Activated naive CD4-positive, alpha-beta T cell treated with anti-CD3 and anti-CD28 coated beads, Interleukin-2, amount 50 U/mL, for 72 hours (primary cell): ENCODE results near the gene PSMB8. TPM values are rescaled to one million over a fixed set of nuclear protein-coding genes. Genes with fewer than 3 reads are reported as not detected.
"Not testable (repeated sequence)": the region's sequence is repeated elsewhere in the genome, so short reads cannot be mapped to it uniquely, and the experiment has no call there.

Experiments
- ATAC-seq, 2 donors: fragments of 150-1000 bp; cut with Tn5 transposase; 2 replicates each; pipeline ENCODE4 v1.10.0; 2021; ENCODE audit warnings: mild to moderate bottlenecking in 2 of 2, moderate library complexity in 2 of 2
- DNase-seq, 2 donors: peaks; one replicate each; pipeline ENCODE4 v3.0.0; 2021 to 2022; ENCODE audit warnings: low spot score in 2 of 2
- H3K27ac Mint-ChIP-seq, 2 donors: one replicate each; pipeline ENCODE4 v1.8.0; 2022; ENCODE audit warnings: mild to moderate bottlenecking in 2 of 2, mixed read lengths in 2 of 2
- H3K36me3 Mint-ChIP-seq, 2 donors: one replicate each; pipeline ENCODE4 v1.8.0; 2022; ENCODE audit warnings: mixed read lengths in 2 of 2
- H3K9me3 Mint-ChIP-seq, 2 donors: one replicate each; pipeline ENCODE4 v1.8.0; 2022; ENCODE audit warnings: mixed read lengths in 2 of 2
- total RNA-seq, 2 donors: library from RNA; stranded (reverse); gene quantifications; one replicate each; pipeline ENCODE4 v1.2.3, GENCODE V29; 2022

PSMB8 gene
- total RNA-seq, 2 donors from 2014 or later: 334 to 353 TPM

DNA sequence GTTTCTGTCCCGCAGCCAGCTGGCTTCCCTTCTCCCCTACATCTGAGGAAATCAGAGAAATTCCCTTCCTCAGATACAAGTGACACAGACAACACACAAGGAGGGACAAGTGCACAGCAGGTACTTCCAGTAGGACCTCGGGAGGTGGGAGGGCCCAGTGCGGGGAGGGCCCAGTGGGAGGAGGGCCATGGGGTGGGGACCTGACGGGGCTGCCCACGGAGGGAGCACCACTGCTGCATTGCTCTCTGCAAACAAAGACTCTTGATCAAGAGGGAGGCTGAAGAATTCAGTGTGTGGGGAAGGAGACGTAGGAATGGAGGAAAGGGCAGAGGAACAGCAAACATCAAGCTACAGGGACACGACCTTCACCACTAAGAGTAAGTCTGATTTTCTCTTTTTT is 14.4 kb downstream of the PSMB8 start:
- ATAC-seq (no peak), DNase-seq (no peak)
- peaks cover 16 to 34% of the 10 kb centered on the region in 2 donors for H3K36me3 Mint-ChIP-seq
- peak overlapping the region in 1 of 2 donors; percentile 75 for H3K27ac Mint-ChIP-seq
- H3K9me3 Mint-ChIP-seq: no peaks in the 10 kb centered on the region

DNA sequence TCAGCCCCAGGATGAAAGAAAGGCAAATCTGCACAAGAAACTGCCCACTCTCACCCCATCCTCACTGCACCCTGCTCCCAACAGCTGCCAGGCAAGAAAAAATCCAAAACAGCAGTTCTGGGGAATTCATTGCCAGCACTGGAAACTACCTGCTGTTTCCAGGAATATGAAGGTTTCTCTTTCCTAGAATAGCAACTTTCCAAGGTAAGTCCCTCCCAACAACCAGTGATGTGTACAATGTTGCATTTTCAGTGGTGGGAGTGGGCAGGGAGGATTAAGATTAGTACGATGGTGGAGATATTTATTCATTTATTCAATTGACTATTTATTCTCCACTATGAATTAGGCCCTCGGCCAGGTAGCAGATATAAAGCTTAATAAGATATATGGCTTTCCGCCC is 16.8 kb downstream of the PSMB8 start:
- H3K27ac Mint-ChIP-seq: peak overlapping the region in 1 of 2 donors; percentile 1
- no peak for DNase-seq
- H3K9me3 Mint-ChIP-seq: no peaks in the 10 kb centered on the region

DNA sequence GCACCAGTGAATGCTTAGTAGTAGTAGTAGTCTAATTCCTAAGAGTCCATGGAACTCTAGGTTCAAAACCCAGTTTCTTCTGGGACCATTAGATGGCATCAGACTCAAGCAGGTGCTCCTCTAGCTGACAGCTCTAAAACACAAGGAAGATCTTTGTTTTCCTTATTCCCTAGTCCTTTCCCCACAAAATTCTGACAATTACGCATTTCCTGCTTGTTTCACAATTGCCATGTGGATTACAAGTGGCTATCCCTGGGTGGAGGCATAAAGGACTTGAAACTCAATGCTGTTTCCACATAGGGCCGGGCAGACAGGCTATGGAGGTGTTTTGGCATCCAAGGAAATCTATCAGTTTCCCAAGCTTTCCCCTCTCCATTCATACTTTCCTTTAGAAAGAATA is 17.9 kb downstream of the PSMB8 start:
- Mint-ChIP-seq H3K27ac (peak overlapping the region in 1 of 2 donors; percentile 18), H3K9me3 (no peaks in the 10 kb centered on the region), H3K36me3 (peaks cover under 1 to 12% of the 10 kb centered on the region in 2 donors)
- ATAC-seq: no peak
- DNase-seq: no peak

More for the DNA sequence above, 16.8 kb downstream of the PSMB8 start:
- ATAC-seq: no peak
- peaks cover 6 to 13% of the 10 kb centered on the region in 2 donors for H3K36me3 Mint-ChIP-seq

DNA sequence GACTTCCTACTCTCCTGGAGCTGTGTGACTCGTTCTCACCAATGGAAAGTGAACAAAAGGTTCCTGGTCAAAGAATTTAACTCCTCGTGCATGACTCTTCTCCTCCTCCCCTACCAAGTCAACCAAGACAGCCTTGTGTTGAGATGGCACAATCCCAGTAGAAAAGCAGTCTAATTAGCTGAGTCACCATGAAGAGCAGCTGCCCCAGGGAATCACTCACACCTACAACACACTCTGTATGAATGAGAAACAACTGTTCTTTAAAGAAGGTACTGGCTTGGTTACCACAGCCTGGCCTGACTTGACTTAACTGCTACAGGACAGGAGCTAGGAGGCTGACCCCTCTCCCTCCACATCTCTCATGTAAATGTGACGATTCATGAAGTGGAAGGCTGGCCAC is 24.1 kb downstream of the PSMB8 start:
- peak overlapping the region in 1 of 2 donors; percentile 13 for H3K27ac Mint-ChIP-seq
- H3K36me3 Mint-ChIP-seq: no peaks in the 10 kb centered on the region
- ATAC-seq (peak in 1 of 2 donors; percentile 56), DNase-seq (no peak)
- H3K9me3 Mint-ChIP-seq: no peaks in the 10 kb centered on the region

- no peak for ATAC-seq
- H3K36me3 Mint-ChIP-seq: no peaks in the 10 kb centered on the region
- no peak for DNase-seq
- H3K27ac Mint-ChIP-seq: peak overlapping the region in 1 of 2 donors; percentile 35
- no peaks in the 10 kb centered on the region for H3K9me3 Mint-ChIP-seq
These were observed 25.0 kb downstream of the PSMB8 start for GRCh38 chr6:32818867-32819266.

- no peak within 1 kb of the TSS for H3K27ac Mint-ChIP-seq
- H3K36me3 Mint-ChIP-seq: no peaks in the 10 kb centered on the region
- no peaks in the 10 kb centered on the region for H3K9me3 Mint-ChIP-seq
- DNase-seq (no peak), ATAC-seq (peak; percentile 48 to 79)
These were observed 27.1 kb downstream of the PSMB8 start, which contains the start of gene HLA-DOB for GRCh38 chr6:32816746-32817204. Gene HLA-DOB (minus strand): TSS chr6:32817002. CDS start chr6:32816951, 51 bp downstream.

GRCh38 chr6:32815996-32816395 is 27.9 kb downstream of the PSMB8 start:
- ATAC-seq: no peak
- DNase-seq: no peak
- no peak overlapping the region for H3K27ac Mint-ChIP-seq

DNA sequence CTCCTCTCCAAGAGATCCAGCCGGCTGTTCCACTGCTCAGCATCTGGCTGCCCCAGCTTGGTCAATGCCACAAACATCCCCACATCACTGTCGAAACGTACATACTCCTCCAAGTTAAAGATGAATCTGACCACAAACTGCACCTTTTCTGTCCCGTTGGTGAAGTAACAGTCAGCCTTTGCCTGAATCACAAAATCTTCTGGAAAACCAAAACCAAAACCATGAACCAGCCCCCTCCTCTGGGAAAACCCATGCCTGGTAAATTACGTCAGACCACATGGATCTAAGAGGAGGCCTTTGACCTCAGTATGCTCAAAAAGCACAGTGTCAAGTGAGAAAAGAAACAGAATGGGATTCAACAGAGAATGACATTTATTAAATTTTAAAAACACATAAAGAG is 28.7 kb downstream of the PSMB8 start:
- DNase-seq: no peak
- ATAC-seq: no peak
- H3K9me3 Mint-ChIP-seq: no peaks in the 10 kb centered on the region
- H3K27ac Mint-ChIP-seq: peak overlapping the region in 1 of 2 donors; percentile 67
- no peaks in the 10 kb centered on the region for H3K36me3 Mint-ChIP-seq

More at GRCh38 chr6:32815996-32816395, 27.9 kb downstream of the PSMB8 start:
- Mint-ChIP-seq H3K9me3 (no peaks in the 10 kb centered on the region), H3K36me3 (no peaks in the 10 kb centered on the region)

GRCh38 chr6:32814145-32814544 is 29.7 kb downstream of the PSMB8 start:
- no peaks in the 10 kb centered on the region for H3K9me3 Mint-ChIP-seq
- peak; percentile 54 to 71 for ATAC-seq
- DNase-seq: no peak
- H3K27ac Mint-ChIP-seq: peak overlapping the region in 1 of 2 donors; percentile 67
- no peaks in the 10 kb centered on the region for H3K36me3 Mint-ChIP-seq

DNA sequence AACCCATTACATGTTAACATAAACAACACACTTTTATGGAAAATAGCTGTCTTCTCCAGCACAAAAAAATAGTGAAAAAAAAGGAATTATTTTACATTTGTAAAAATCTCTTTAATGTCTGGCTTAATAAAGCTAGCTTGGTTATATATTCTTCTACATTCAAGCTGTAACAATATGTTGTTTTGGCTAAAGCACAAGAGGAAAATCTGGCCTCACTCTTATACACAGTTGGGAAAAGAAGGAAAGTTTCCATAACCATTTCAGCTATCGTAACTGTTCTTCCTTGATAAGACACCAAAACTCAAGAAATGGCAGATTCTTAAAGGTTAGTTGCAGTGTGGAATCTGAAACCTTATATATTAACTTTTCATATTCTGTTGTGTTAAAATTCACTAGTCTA is 34.7 kb downstream of the PSMB8 start:
- H3K36me3 Mint-ChIP-seq: no peaks in the 10 kb centered on the region
- DNase-seq: no peak
- ATAC-seq: no peak
- H3K27ac Mint-ChIP-seq: no peak overlapping the region
- no peaks in the 10 kb centered on the region for H3K9me3 Mint-ChIP-seq

DNA sequence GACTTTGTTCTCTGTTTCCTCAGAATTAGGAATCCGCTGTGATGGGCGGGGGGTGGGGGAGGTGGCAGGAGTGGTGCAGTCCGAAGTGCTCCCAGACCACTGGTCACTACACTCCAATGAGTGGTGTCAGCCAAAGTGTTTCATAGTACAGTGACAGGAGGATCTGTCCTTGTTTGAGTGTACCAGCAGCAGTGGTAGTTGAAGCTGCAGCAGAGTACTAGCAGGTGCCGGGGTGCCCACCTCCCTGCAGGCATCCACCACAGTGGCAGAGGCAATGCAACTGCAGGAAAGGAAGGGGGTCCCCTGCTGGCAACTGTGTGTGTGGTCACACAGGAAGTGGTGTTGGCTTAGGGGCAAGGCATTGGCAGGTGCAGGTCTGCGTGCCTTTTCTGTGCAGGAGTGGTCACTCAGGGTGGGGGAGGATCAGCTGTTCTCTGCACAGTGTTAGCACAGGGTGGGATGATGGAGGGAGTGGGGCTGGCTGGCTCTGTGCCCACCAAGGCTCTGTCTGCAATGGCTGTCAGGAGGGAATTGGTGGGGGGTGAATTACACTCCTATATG is 36.7 kb downstream of the PSMB8 start:
- no peak for ATAC-seq
- Mint-ChIP-seq H3K36me3 (no peaks in the 10 kb centered on the region), H3K9me3 (no peaks in the 10 kb centered on the region), H3K27ac (no peak overlapping the region)
- DNase-seq: no peak

DNA sequence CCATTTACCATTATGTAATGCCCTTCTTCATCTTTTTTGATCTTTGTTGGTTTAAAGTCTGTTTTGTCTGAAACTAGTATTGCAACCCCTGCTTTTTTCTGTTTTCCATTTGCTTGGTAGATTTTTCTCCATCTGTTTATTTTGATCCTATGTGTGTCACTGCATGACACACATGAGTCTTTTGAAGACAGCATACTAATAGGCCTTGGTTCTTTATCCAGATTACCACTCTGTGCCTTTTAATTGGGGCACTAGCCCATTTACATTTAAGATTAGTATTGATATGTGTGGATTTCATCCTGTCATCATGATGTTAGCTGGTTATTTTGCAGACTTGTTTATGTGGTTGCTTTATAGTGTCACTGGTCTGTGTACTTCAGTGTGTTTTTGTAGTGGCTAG is 38.4 kb downstream of the PSMB8 start:
- not testable (repeated sequence) for DNase-seq, H3K27ac Mint-ChIP-seq, H3K36me3 Mint-ChIP-seq, H3K9me3 Mint-ChIP-seq
- peak in 1 of 2 donors; percentile 82 for ATAC-seq

DNA sequence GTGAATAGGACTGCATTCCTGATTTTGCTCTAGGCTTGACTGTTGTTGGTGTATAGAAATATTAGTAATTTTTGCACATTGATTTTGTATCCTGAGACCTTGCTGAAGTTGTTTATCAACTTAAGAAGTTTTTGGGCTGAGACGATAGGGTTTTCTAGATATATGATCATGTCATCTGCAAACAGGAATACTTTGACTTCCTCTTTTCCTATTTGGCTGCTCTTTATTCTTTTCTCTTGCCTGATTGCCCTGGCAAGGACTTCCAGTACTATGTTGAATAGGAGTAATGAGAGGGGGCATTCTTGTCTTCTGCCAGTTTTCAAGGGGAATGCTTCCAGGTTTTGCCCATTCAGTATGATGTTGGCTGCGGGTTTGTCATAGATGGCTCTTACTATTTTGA is 40.4 kb downstream of the PSMB8 start:
- Mint-ChIP-seq H3K9me3 (peaks cover 0 to 6% of the 10 kb centered on the region in 2 donors), H3K27ac (no peak overlapping the region), H3K36me3 (no peaks in the 10 kb centered on the region)
- ATAC-seq (no peak), DNase-seq (no peak)

DNA sequence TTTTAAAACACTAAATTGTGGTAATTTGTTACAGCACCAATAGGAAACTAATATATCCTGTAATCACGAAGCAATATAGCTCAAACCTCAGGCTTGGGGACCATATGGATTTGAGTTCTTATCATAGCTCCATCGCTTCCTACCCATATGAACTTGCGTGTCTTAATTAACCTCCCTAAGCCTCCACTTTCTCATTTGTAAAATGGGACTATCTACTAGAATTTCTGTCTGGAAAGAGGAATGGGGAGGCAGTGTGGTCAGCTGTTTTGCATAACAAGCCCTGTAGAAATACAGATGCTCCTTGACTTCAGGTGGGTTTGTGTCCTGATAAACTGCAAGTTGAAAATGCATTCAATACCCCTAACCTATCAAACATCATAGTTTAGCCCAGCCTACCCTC is 44.1 kb downstream of the PSMB8 start:
- ATAC-seq: no peak
- Mint-ChIP-seq H3K36me3 (no peaks in the 10 kb centered on the region), H3K9me3 (peaks cover 0 to 6% of the 10 kb centered on the region in 2 donors), H3K27ac (no peak overlapping the region)
- DNase-seq: no peak

DNA sequence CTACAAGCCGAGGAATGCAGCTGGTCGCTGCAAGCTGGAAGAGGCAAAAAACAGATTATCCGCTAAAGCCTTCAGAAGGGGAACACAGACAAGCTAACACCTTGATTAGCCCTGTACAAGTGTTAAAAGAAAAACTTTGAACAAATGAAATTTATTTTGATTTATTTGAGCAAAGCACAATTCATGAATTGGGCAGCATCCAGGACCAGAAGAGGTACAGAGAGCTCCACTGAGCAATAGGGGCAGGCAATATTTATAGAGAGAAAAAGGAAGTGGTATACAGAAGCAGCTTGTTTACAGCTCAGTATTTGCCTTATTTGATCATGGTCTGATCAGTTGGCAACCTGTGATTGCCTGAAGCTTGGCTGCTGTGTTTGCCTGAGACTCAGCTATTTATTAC is 44.7 kb downstream of the PSMB8 start:
- peaks cover 0 to 6% of the 10 kb centered on the region in 2 donors for H3K9me3 Mint-ChIP-seq
- no peak overlapping the region for H3K27ac Mint-ChIP-seq
- no peaks in the 10 kb centered on the region for H3K36me3 Mint-ChIP-seq
- ATAC-seq: no peak
- no peak for DNase-seq

DNA sequence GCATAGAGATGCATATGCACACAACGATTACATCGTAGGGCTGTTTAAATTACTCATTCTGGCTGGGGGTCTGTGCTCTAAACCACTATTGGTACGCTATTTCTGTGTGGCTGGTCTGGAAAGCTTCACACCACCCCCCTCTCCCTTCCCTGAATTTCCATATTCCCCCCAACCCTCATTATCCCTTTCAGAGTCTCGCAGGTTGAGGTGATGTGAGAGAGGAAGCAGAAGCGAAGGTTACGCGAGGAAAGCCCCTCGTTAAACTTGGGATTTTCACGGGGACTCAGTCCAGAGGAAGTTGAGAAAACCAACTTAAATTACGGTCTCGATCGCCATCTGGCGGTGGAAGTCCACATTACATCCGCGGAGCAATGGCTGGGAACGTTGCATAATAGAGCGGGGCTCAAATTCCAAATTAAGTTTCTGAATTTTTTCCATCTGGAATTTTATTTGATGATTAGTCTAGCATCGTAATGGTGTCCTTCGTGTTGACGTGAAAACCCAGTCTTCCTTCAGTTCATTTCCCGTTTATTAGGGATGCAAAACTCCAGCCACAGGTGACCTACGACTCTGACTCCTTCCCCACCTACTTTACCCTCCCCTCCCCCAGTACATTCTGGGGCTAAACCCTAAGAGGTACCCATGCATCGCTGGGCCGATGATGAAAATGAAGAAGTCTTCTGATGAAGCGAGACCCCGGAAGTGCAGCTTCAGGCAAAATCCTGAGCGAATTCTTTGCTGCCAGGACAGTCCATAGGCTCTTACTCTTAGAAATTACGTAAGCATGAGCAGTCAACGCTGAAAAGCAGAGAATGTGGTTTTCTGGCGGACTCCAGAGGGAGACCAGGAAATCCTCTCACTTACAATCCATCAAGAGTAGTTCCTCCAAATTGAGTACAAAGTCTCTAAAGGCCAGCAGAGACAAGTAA is 46.7 kb downstream of the PSMB8 start:
- Mint-ChIP-seq H3K27ac (no peak overlapping the region), H3K9me3 (peaks cover 0 to 6% of the 10 kb centered on the region in 2 donors), H3K36me3 (no peaks in the 10 kb centered on the region)
- DNase-seq (peak; percentile 71 to 82), ATAC-seq (peak; percentile 71 to 75)

DNA sequence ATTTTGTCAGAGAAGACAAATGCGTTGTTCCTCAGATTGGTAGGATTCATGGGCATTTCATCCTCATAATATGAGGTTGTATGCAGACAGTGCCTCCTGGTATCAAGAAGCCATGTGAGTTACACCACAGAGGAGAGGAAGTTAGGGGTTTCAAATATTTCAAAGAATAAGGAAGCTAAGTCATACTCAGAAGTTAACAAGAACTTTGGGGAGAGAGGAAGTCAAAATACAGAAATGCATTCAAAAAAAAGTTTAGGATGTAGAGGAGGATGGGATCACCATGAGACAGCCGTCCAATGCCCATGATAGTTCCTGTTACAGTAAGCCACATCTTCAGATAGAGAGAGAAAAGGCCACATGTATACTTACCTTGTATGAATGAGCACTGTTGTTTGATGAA is 49.3 kb downstream of the PSMB8 start:
- Mint-ChIP-seq H3K27ac (no peak overlapping the region), H3K36me3 (no peaks in the 10 kb centered on the region), H3K9me3 (peaks cover 0 to 6% of the 10 kb centered on the region in 2 donors)
- DNase-seq (no peak), ATAC-seq (no peak)
